HG03097 (cell line): ENCODE results near the gene ZG16B.

ENCODE experiments used
- ATAC-seq: cut with Tn5 transposase; IDR thresholded peaks from one replicate; pipeline ENCODE4 v1.9.1; 2021; ENCODE audit not compliant: unreplicated experiment, low FRiP score

The ZG16B gene

DNA sequence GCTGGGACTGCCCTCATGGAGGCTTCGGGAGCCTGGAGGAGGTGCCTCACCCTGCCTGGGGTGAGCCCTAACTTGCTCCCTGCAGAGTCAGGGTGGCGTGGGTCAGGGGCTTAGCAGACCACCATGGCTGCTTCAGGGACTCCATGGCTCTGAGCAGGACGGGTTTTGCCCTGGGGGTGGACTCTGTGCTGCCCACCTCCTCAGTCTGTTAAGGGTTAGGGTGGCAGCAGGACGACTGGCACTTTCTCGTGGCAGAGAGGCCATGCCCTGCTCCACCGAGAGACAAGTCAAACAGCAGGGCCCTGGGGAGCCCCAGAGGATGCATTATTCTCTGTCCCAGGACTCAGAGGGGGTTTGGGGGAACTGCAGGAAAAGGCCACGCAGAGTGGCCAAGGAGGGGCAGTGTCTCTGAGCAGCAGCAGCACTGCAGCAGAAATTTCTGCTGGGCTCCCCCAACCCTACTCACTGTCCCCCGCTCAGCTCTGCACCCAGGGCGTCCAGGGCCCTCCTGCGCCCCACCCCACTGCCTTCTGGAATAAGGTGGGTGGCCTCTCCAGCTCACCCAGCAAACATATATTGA is 29.7 kb downstream of the ZG16B start:
- no peak for ATAC-seq

DNA sequence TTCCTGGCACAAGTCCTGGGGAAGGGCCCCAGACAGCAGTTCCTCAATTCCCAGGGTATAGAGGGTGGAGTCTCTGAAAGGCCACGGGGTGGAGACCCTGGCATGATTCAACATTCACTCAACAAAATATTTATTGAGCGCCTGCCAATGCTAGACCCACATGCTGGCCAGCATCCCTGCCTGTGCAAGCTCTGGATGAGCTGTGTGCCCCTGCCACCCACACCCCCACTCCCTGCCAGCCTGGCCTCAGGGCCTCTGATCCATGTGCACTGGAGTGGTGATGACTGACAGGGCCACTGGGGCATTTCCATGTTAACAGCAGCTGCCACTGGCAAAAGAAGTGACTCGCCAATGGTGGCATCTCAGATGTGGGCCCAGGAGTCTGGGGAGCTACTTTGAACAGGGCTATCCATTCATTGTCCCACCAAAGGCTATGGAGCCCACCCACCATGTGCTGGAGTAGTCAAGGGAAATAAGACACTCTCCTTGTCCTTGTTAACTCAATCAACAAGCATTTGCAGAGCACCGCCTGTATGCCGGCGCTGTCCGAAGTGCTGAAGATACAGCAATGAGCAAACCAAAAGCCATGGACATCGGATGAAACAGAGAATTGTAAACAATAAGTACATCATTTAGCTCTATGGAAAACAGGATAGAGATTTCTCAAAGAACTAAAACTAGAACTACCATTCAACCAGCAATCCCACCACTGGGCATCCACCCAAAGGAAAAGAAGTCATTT is 30.9 kb downstream of the ZG16B start:
- ATAC-seq = no peak

DNA sequence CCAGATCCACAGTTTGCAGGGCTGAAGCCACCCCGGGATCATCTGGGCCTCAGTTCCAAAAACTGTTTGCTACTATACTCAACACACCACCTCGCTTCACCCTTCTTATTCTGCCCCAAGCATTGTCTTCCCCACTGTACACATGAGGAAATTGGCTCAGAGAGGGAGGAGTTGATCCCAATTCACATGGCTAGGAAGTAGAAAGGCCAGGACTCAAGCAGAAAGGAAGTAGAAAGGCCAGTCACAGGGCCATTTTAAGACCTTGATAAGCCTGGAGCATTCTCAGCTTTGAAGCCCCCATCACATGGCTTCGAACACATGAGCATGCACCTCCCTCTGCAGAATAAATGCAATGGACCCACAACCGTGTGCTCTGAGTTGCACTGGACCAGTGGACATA is 35.5 kb downstream of the ZG16B start:
- no peak for ATAC-seq

DNA sequence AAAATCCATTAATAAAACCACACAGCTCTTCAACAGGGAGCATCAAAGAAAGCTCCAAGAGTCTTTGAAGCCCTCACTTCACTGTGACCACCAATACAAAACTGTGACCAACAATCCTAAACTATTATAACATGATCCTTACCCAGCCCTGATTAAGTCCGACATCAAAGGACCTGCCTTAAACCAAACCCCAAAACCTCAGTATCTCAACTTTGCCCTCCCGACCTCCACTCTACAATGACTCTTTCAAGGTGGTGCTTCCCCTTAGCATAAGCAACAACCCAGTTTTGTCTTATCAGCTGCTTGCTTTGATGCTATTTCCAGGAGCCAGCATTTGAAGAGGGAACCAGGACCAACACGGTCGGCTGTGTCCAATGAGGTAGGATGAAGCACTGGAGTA is 36.3 kb downstream of the ZG16B start:
- no peak for ATAC-seq

DNA sequence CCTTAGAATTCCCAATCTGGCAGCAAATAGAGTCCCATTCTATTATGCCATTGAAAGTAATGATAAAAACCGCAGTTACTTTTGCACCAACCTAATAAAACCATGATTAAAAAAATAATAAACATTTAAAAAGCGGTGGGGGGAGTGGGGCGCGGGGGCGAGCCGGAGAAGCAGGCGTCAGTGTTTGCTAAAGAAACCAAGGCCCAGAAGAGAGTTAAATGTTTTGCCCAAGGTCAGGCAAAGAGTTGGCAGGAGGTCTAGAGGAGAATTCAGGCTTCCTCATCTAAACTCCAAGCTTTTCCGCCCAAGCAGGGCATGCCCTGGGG is 37.5 kb downstream of the ZG16B start:
- no peak for ATAC-seq

DNA sequence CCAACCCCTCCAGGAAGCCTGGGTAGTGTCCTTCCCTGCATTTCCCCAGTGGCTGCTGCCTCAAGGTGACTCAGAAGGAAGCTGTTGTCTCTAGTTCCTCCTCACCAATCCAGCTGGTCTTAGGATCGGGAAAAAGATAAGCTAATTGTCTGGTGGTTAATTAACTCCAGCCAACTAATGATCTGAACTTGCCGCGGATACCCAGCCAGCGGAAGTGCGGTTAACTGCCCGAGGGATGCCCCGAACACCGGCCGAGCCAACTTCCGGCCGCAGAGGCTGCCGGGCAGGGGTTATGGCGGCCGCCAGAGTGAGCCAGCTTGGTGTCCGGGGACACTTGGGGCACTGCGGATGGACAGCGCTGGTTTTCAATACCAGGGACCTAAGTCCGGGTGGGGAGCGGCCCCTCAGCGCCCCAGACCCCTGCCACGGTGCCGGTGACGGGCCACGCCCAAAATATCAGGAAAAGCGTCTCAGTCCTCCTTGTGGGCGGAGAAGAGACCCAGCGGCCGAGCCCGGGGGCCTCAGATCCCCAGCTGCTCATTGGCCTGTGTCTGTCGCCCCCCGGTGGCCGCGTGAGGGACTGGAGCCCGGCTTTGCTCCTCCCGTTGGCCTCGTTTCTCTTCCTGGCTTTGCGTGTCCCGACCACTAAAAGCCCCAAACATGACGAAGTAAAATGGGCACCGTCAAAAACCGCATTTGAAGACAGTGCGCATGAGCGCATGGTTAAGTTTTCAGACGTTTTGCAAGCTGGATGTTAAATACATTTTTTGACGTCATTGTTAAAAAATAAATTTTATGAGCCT is 38.1 kb downstream of the ZG16B start:
- peak; percentile 73 for ATAC-seq

DNA sequence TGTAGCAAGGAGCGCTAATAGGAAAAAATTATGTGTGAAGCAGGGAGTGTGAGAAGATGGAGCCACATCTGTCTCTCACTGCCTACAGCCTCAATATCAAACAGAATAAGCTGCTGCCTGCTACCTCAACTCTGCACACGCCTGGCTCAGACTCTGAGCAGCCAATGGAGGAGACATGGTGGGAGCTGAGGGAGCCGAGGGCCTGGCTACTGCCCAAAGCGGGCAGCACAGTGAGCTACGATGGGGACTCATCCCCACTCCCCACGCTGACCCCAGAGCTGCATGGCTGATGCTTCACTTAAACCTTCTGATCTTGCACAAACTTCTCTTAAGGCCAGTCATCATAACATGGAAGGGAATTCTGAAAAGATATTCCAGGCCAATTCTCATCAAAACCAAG is 41.8 kb downstream of the ZG16B start:
- no peak for ATAC-seq

DNA sequence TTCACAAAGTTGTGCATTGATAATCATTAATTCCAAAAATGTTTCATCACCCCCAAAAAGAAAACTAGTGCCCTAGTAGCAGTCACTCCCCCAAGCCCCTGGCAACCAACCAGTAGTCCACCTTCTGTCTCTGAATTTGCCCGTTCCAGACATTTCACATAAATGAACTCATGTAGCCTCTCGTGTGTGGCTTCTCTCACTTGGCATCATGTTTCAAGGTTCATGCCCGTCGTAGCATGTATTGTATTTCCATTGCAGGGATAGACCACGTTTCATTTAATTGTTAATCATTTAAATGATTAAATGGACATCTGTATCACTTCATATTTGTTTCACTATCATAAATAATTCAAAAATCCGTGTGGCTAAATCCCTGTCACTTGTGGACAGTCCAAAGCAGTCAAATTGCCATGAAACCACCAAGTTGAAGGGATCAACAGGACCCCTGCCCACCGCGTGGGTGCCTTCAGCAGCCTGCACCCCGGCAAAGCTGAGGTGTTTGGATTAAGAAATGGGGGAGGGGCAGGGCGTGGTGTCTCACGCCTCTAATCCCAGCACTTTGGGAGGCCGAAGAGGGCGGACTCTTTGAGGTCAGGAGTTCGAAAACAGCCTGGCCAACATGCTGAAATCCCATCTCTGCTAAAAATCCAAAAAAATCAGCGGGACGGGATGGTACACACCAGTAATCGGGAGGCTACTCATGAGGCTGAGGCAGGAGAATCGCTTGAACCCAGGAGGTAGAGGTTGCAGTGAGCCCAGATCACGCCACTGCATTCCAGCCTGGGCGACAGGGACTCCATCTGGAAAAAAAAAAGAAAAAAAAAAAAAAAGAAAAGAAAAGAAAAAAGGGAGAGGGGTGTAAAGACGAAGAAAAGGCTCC is 44.2 kb downstream of the ZG16B start:
- no peak for ATAC-seq

DNA sequence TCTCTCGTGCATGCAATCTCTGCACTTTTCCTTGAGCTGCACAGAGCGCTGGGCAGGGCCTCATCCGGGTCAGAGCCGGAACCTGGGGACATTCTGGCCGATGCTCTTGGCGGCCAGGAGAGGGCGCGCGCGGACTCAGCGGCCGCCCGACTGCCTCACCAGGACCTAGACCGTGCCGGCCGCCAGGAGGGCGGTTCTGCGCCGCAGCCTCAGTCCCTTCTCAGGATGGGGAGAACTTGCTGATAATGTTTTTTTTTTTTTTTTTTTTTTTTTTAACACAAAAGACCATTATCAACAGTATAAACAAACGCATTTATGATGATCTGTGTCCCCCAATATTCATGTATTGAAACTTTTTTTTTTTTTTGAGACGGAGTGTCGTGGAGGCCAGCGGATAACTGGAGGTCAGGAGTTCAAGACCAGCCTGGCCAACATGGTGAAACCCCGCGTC is 44.8 kb downstream of the ZG16B start:
- peak; percentile 57 for ATAC-seq

DNA sequence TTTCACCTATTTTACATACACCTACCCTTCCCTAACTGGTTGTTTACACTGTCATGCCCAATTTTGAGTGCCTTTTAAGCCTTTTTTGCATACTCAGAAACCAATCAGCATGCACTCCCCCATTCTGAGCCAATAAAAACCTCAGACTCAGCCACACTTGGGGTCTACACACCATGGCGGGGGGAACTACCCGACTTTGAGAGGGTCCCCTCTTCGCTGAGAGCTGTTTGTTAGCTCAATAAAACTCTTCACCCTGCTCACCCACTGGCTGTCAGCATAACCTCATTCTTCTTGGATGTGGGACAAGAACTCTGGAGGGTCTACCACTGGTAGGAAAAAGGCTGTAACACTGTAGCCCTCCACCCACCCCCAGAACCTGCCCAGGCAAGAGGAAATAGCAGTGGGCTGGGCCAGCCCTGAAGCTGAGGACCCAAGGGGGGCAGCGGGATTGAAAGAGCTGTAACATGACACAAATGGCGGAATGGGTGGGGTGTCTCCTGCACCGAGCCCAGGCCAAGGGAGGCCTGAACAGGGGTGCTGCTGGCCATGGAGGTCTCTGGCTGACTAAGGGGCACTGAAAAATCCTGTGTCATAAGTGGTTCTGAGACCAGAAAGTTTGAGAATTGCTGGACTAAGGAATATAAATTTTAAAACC is 49.9 kb downstream of the ZG16B start:
- ATAC-seq = no peak
